ENCODE data around the gene C3. TPM values are rescaled to one million over a fixed set of nuclear protein-coding genes. Genes with fewer than 3 reads are reported as not detected.

Gene C3
- total and polyA plus RNA-seq, 2 of the 13 experiments (the other 11 are each of a cell fraction or from before 2014, with no cell fraction given): 1,455 to 6,272 TPM

GRCh38 chr19:6737873-6738786 is 17.7 kb upstream of the C3 start (continued):
- no peak for TF ChIP-seq NFAT5 (CRISPR knock-in tag; IDR thresholded peaks at IDR 0.05)
- TF ChIP-seq ZNF777 (CRISPR knock-in tag; IDR thresholded peaks at IDR 0.05): peak; percentile 6; the same call in 1 of the 2 replicates
- peak; percentile 36; the same call in 1 of the 2 replicates for TF ChIP-seq SSRP1 (CRISPR knock-in tag; IDR thresholded peaks at IDR 0.05)
- TF ChIP-seq RCOR2 (CRISPR knock-in tag; IDR thresholded peaks at IDR 0.05): peak; percentile 31; the same call in 1 of the 2 replicates
- TF ChIP-seq ZBTB43 (CRISPR knock-in tag; conservative IDR thresholded peaks at IDR 0.05): 0 out of 2 replicates have a peak, but pooled peaks have one; percentile 42
- no peak for TF ChIP-seq SP4 (CRISPR knock-in tag; IDR thresholded peaks at IDR 0.05)
- 0 out of 4 replicates have a peak, but pooled peaks of 1 of the 2 experiments have one; percentile 6 for TF ChIP-seq REST (IDR thresholded peaks at IDR 0.05; ENCODE audit: borderline replicate concordance in 1 of 2, low read depth in 1 of 2, low read length in 2 of 2)
- peak; percentile 12 for TF ChIP-seq SKI (IDR thresholded peaks at IDR 0.05; ENCODE audit: partially characterized antibody)
- peak; percentile 72; the same call in 1 of the 2 replicates for TF ChIP-seq FOXJ3 (CRISPR knock-in tag; IDR thresholded peaks at IDR 0.05; ENCODE audit: borderline replicate concordance)
- 0 out of 2 replicates have a peak, but pooled peaks have one; percentile 8 for TF ChIP-seq ATF2 (CRISPR knock-in tag; IDR thresholded peaks at IDR 0.05)
- TF ChIP-seq ZNF878 (CRISPR knock-in tag; IDR thresholded peaks at IDR 0.05): 0 out of 2 replicates have a peak, but pooled peaks have one; percentile 21
- no peak for TF ChIP-seq ZNF792 (CRISPR knock-in tag; IDR thresholded peaks at IDR 0.05)
- peak; percentile 98 for TF ChIP-seq CREM (IDR thresholded peaks at IDR 0.05)
- no peak for TF ChIP-seq CREM (CRISPR knock-in tag; IDR thresholded peaks at IDR 0.05)
- TF ChIP-seq BRCA1 (CRISPR knock-in tag; IDR thresholded peaks at IDR 0.05): 0 out of 2 replicates have a peak, but pooled peaks have one; percentile 46
- TF ChIP-seq ZNF253 (CRISPR knock-in tag; IDR thresholded peaks at IDR 0.05; ENCODE audit: borderline replicate concordance): no peak
